Daoy (cell line): ENCODE data around the gene DNTTIP2. TPM values are rescaled to one million over a fixed set of nuclear protein-coding genes. Genes with fewer than 3 reads are reported as not detected.

ENCODE experiments used
- total RNA-seq: library from RNA; depleted of rRNA; stranded (reverse); fragments of >200 nt; shearing (Covaris generic); gene quantifications from 2 replicates; pipeline ENCODE4 v1.2.3, GENCODE V29; 2014; rRNA removed

DNTTIP2 gene
- total RNA-seq, 1 experiment from 2014 or later, result 99.9 TPM

Other genes starting within 250 kb of the DNTTIP2 start
- gene BCAR3, start 197.4 kb downstream of the DNTTIP2 start, total RNA-seq, result 70.5 and 78.2 TPM in 2 replicates
- 53.4 and 59.0 TPM in 2 replicates for gene GCLM, start 30.2 kb upstream of the DNTTIP2 start, total RNA-seq
- gene ABCA4, start 241.9 kb upstream of the DNTTIP2 start, total RNA-seq, result 0.36 and 0.80 TPM in 2 replicates